ENCODE data around the gene TEX51.

The TEX51 gene

DNA sequence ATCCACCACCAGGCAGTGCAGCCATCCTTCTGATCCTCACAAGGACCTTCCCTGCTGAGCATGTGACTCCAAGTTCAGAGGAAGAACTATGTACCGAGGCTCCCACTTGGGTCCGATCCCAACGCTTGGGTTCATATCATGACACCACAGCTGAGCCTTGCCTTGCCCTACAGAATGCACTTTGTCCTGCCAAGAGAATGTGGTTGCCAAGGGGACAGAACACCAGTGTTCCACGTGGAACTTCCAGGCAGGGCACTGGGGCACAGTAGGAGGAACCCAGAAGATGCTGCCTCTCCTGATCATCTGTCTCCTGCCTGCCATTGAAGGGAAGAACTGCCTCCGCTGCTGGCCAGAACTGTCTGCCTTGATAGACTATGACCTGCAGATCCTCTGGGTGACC lies at the start of gene TEX51:
Gene TEX51 (plus strand): TSS at position 255 of the 400 bp plus-strand sequence. CDS start 29 bp downstream, at position 284.
- no peak for DNase-seq (ENCODE audit: low read depth)

- DNase-seq (ENCODE audit: low read depth), result no peak
Observed at GRCh38 chr2:126849054-126849453, 49.6 kb upstream of the TEX51 start.

GRCh38 chr2:126849486-126849885 lies 49.2 kb upstream of the TEX51 start:
- no peak for DNase-seq (ENCODE audit: low read depth)

GRCh38 chr2:126849991-126850535 lies 48.6 kb upstream of the TEX51 start:
- no peak for DNase-seq (ENCODE audit: low read depth)

DNA sequence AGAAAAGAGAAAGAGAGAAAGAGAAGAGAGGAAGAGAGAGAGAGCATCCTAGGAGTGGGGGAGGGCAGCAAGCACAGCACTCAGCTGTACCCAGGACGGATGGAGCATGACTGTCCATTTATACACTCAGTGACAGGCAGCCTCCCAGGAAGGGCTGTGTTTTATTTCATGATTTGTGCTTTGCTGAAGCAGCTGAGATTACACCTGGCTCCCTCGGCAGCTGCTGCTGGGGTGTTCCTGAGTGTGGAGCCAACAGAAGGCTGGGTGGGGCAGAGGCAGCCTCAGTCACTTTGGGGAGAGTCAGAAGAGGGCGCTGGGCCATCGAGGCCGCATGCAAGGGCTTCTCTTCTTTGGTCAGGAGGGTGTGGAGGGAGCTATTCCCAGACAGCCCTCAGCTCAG lies 47.8 kb upstream of the TEX51 start:
- no peak for DNase-seq (ENCODE audit: low read depth)

- DNase-seq (ENCODE audit: low read depth), result no peak
Observed at GRCh38 chr2:126851756-126852155, 46.9 kb upstream of the TEX51 start.

GRCh38 chr2:126852361-126852760 lies 46.3 kb upstream of the TEX51 start:
- DNase-seq (ENCODE audit: low read depth), result no peak

GRCh38 chr2:126855606-126856005 lies 43.1 kb upstream of the TEX51 start:
- DNase-seq (ENCODE audit: low read depth), result no peak

DNA sequence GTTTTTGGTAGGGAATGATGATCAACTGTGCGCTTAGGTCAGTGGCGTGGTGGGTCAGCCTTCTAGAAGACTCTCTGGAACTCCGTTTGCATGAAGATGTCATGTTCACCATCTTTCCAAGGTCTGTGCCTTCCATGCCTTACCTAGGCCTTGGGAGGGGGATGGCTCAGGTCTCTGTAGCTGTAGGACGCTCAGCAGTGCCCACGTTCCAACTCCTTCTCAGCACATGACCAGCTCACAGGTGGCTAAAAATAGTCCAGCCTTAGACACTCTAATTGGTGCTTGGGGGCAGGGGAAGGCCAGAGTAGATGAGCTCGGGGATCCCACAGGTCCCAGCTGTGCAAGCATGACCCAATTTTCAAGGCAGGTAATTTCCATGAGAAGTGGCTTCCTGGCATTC lies 42.3 kb upstream of the TEX51 start:
- no peak for DNase-seq (ENCODE audit: low read depth)

DNA sequence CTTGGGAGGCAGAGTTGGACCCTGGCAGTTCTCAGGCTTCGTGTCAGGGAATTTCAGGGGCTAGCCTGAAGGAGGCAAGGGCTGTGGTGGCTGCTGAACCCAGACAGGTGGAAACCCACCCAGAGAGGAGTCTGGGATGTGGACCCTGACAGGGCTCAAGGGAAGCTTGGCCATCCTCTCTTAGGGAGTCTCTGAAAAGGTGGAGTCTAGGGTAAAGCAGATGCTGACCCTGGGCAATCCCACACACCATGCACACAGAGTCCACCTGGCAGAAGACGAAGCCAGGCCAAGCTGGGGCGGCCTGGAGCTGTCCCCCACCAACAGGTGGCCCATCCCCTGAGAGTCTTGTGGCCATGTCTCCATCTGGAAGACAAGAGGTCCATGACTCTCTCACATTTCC lies 41.2 kb upstream of the TEX51 start:
- DNase-seq (ENCODE audit: low read depth), result no peak

DNA sequence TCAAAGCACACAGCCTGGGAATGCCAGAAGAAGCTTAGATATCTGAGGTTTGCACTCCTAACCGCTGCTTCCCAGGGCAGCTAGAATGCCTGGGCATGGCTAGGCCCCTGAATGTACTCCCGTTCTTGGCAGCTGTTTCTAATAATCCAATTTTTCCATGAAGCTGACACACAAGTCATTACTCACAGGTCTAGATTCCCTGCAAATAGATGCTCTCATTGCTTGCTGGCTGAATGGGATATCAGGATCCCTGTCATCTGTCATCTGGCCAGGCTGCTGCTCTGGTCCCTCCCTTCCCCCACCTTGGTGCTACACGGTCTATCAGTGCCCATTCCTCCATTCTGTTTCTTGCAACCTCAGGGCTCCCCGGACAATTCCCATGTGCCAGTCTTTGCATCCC lies 40.7 kb upstream of the TEX51 start:
- no peak for DNase-seq (ENCODE audit: low read depth)

DNA sequence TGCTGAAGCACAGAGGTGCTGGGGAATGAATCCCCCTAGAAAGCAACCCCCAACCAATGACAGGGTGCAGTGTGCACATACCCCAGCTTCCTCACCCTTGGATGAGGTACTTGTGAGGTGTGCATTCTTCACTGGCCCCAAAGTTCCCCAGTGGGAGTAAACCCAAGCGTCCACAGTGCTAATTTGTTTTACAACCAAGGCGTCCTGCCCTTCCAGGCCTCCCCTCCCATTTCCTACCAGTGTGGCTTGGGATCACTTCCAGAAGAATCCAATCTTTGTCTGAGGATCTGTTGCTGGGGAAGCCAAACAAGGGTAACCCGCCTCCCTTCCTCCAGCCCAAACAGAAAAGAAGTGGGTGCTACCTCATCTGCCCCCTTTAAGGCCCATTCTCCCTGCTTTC lies 40.3 kb upstream of the TEX51 start:
- no peak for DNase-seq (ENCODE audit: low read depth)

DNA sequence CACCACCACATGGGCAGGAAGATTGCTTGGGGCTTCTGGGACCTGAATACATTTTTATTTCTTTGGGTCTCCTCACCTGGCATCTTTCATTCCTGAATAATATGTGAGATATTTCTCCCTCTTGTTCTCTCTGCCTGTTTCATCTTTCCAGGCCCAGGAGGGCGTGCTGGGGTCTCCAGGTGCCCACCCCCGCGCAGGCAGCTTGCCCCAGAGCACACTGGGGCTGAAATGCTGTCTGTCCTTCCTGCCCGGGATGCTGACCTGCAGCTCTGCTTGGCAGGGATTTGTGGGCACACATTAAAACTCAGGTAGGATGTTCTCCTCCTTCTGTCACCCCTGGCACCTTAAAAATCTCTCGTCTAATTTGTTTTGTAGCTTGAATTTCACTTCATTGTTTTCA lies 39.7 kb upstream of the TEX51 start:
- no peak for DNase-seq (ENCODE audit: low read depth)

- no peak for DNase-seq (ENCODE audit: low read depth)
Observed at GRCh38 chr2:126859631-126860030, 39.1 kb upstream of the TEX51 start.

- DNase-seq (ENCODE audit: low read depth), result no peak
Observed at GRCh38 chr2:126860385-126860784, 38.3 kb upstream of the TEX51 start.

DNA sequence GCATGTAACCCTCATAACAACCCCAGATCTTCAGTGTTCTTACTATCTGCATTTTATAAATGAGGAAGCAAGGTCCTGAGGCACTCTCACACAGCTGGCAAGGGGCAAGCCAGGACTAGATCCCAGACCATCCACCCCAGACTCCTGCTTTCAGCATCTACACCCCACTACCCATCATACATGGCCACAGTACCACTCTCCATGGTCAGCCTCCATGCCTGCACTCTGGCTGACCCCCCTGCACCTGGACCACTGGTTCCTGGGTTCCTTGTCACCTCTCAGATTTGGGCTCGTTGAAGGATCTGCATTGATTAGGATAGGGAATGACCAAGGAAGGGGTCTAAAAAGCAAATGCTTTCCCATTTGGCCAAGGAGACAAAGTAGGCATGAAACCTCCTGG lies 36.0 kb upstream of the TEX51 start:
- DNase-seq (ENCODE audit: low read depth), result no peak

DNA sequence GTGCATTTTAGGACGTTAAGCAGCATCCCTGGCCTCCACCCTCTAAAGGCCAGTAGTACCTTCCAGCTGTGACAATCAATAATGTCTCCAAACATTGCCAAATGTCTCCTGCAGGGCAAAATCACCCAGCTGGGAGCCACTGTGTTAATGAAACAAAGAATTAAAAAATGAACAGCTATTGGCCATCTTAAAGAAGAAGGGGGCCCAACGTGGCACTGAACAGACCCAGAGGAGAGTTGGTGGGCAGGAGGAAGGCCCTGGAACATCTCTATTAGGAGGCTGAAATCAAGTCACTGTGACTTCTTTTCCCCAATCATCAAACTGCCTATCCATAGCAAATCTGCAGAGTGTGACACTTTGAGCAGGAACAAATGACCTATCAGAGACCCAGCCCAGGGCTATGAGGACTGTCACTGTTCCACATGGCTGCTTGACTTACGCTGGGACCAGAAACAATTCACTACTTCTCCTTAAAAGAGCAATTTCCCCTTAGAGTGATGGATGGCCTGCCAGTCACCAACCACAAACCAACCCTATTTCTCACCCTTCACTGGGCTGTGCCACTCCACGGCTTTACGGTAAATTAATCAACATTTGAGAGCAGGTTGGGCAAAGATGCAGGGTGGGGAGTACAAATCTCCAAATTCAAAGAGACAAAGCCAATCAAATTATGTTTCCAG lies 35.2 kb upstream of the TEX51 start:
- no peak for DNase-seq (ENCODE audit: low read depth)

GRCh38 chr2:126864861-126865260 lies 33.8 kb upstream of the TEX51 start:
- no peak for DNase-seq (ENCODE audit: low read depth)

- no peak for DNase-seq (ENCODE audit: low read depth)
Observed at GRCh38 chr2:126866451-126866850, 32.2 kb upstream of the TEX51 start.

GRCh38 chr2:126874961-126875360 lies 23.7 kb upstream of the TEX51 start:
- no peak for DNase-seq (ENCODE audit: low read depth)

- no peak for DNase-seq (ENCODE audit: low read depth)
Observed at GRCh38 chr2:126876631-126877030, 22.1 kb upstream of the TEX51 start.

- DNase-seq (ENCODE audit: low read depth), result no peak
Observed at GRCh38 chr2:126877041-126877440, 21.6 kb upstream of the TEX51 start.

- DNase-seq (ENCODE audit: low read depth), result no peak
Observed at GRCh38 chr2:126877861-126878565, 20.7 kb upstream of the TEX51 start.

DNA sequence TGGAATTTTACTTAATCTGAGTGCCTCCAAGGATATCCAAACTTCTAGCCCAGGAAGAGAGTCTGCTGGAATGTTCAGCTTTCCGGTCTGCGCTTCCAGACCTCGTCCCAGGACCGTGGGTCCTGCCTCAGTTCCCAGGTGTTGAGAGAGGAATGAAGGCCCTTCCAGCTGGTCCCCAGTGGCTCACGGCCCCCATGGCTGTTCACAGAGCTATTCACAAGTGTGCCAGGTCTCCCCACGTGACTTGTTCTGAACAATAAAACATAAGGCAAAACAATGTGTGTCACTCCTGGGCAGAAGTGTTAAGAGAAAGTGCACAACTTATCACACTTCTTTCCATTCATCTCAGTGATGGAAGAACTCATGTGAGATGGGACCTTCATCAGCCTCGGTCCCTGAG lies 20.1 kb upstream of the TEX51 start:
- DNase-seq (ENCODE audit: low read depth), result no peak

Measured in activated gamma-delta T cell treated with anti-CD3 and anti-CD28 coated beads, Interleukin-2, amount 50 U/mL, for 16 hours (primary cell).